ENCODE data around the gene ADH6.

DNA sequence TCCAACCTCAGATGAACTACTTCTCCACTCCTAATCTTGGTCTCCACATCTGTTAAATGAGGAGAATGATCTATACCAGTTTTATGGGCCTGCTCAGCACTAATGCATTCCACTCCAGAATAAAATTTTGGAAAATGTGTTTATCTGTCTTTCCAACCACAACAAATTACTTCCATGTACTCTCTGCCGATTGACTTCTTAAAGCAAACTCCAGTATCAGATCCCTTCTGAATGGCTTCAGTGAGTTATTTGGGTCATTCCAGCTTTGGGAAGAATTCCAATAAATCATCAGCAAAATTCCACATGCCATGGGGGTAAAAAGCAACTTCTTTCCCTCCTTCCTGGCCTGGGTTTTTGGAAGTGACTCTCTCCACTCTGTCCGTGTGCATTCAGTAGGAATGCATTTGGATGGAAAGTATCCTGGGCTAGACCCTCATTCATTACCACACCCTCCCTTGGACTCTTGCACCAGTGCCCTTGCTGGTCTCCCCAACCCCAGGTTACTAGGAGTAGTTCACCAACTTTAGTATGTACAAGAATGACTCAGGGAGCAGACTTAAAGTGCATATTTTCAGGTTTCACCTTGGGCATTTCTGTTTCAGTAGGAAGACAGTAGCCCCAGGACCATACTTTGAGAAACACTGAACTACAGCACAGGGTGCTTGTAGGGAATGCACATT lies 15.4 kb upstream of the ADH6 start:
- TF ChIP-seq, protein P1, sequence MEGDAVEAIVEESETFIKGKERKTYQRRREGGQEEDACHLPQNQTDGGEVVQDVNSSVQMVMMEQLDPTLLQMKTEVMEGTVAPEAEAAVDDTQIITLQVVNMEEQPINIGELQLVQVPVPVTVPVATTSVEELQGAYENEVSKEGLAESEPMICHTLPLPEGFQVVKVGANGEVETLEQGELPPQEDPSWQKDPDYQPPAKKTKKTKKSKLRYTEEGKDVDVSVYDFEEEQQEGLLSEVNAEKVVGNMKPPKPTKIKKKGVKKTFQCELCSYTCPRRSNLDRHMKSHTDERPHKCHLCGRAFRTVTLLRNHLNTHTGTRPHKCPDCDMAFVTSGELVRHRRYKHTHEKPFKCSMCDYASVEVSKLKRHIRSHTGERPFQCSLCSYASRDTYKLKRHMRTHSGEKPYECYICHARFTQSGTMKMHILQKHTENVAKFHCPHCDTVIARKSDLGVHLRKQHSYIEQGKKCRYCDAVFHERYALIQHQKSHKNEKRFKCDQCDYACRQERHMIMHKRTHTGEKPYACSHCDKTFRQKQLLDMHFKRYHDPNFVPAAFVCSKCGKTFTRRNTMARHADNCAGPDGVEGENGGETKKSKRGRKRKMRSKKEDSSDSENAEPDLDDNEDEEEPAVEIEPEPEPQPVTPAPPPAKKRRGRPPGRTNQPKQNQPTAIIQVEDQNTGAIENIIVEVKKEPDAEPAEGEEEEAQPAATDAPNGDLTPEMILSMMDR (conservative IDR thresholded peaks at IDR 0.05), result no peak
- no peak for TF ChIP-seq ZFX (IDR thresholded peaks at IDR 0.05)

All from C4-2B (cell line).